ENCODE data around the gene NR4A1. TPM values are rescaled to one million over a fixed set of nuclear protein-coding genes. Genes with fewer than 3 reads are reported as not detected.
A peak's percentile ranks its signal among the peaks of the same experiment; 100 is the strongest.

The NR4A1 gene
- total RNA-seq, 4 donors from 2014 or later = 390 to 1,252 (median 718) TPM

DNA sequence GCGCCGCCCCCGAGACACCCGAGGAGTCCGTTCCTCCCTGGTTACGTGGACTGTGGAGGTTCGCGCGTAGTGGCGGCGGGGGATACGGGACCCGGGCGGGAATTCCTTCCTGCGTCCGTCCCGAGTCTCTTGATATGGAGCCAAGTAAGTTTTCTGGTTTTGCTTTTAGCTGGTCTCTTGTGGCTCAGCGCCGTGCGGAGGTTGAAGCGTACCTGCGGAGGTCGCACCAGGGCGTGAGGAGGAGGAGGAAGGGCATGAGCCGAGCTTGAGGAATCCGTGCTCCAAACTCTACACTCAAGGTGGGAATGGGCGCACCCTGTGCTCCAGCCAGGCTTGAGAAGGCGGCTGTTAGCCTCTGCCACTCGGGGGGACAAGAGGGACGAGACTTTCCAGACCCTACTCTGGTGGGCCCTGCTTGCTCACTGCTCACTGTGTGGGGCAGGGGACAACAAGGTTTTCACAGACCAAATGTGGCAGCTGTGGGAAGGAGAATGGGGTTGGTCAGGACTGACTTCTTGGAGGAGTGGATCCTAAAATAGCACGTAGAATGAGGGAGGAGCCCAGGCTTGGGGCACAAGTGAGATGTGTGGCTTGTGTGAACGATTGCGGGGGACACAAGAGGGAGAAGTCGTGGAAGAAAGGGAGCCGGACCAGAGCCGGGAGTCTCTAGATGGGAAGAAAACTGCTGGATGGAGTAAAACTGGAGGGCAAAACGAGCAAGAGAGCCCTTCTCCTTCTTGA lies 19.1 kb downstream of the NR4A1 start:
- Histone ChIP-seq H3K27ac (peak overlapping the region; percentile 89 to 91 (median 90)), H3K4me1 (peaks cover 0 to 56% (median 20%) of the 10 kb centered on the region in 4 donors), H3K9me3 (no peaks in the 10 kb centered on the region), H3K4me3 (peak overlapping the region; percentile 83 to 98 (median 88)), H3K27me3 (no peaks in the 10 kb centered on the region), H3K36me3 (peaks cover 0 to 31% (median 6%) of the 10 kb centered on the region in 3 donors)
- 2 to 7% methylated on average over 13 to 37 of the region's 37 CpGs for WGBS, 2 donors
- no peak for DNase-seq (ENCODE audit: low spot score in 2 of 2)
- TF ChIP-seq POLR2A (IDR thresholded peaks at IDR 0.05) (no peak), EP300 (IDR thresholded peaks at IDR 0.05) (no peak)
- TF ChIP-seq, protein P1, sequence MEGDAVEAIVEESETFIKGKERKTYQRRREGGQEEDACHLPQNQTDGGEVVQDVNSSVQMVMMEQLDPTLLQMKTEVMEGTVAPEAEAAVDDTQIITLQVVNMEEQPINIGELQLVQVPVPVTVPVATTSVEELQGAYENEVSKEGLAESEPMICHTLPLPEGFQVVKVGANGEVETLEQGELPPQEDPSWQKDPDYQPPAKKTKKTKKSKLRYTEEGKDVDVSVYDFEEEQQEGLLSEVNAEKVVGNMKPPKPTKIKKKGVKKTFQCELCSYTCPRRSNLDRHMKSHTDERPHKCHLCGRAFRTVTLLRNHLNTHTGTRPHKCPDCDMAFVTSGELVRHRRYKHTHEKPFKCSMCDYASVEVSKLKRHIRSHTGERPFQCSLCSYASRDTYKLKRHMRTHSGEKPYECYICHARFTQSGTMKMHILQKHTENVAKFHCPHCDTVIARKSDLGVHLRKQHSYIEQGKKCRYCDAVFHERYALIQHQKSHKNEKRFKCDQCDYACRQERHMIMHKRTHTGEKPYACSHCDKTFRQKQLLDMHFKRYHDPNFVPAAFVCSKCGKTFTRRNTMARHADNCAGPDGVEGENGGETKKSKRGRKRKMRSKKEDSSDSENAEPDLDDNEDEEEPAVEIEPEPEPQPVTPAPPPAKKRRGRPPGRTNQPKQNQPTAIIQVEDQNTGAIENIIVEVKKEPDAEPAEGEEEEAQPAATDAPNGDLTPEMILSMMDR (IDR thresholded peaks at IDR 0.05) = no peak

DNA sequence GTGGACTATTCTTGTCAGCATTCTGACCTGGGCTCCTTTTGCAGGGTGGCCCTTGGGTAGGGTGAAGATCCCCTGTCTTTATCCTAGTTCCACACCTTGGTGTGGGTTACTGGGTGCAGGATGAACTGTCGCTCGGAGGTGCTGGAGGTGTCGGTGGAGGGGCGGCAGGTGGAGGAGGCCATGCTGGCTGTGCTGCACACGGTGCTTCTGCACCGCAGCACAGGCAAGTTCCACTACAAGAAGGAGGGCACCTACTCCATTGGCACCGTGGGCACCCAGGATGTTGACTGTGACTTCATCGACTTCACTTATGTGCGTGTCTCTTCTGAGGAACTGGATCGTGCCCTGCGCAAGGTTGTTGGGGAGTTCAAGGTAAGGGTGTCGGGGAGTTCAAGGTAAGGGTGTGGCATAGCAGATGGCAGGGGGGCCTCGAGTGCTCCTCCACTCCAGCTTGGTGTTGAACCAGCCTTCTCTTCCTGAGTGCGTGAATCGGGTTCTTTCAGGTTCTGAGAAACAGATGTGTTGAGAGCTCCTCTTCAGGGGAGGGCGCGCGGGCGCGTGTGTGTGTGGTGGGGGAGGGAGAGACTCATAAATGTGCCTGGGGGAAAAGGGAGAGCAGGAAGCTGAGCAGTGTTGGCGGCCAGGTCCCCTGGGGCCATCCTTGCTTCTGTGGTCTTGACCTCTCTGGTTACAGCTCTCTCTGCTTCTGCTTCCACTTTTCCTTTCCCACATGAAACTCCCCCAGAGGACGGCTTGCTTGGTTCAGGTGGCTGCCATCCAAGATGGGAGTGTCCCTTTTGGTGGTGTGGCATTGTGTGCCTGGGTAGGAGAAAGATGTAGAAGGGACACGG lies 22.5 kb downstream of the NR4A1 start:
- no peaks in the 10 kb centered on the region for H3K9me3 ChIP-seq
- H3K36me3 ChIP-seq = peaks cover 6 to 65% (median 6%) of the 10 kb centered on the region in 3 donors
- peak overlapping the region in 3 of 4 donors; percentile 14 to 49 (median 29) for H3K27ac ChIP-seq
- TF ChIP-seq EP300 (IDR thresholded peaks at IDR 0.05) (peak in 1 of 2 donors; percentile 16), POLR2A (IDR thresholded peaks at IDR 0.05) (no peak)
- H3K27me3 ChIP-seq = no peaks in the 10 kb centered on the region
- no peak overlapping the region for H3K4me3 ChIP-seq
- DNase-seq (ENCODE audit: low spot score in 2 of 2) = no peak
- peaks cover 0 to 52% (median 18%) of the 10 kb centered on the region in 4 donors for H3K4me1 ChIP-seq
- WGBS, 2 donors = 64 to 75% methylated on average over 22 of the region's 23 CpGs

- Histone ChIP-seq H3K27me3 (no peaks in the 10 kb centered on the region), H3K36me3 (peaks cover 6 to 79% (median 6%) of the 10 kb centered on the region in 3 donors), H3K4me3 (no peak overlapping the region), H3K27ac (peak overlapping the region in 1 of 4 donors; percentile 18), H3K4me1 (peaks cover 0 to 59% (median 17%) of the 10 kb centered on the region in 4 donors), H3K9me3 (no peaks in the 10 kb centered on the region)
- no peak for TF ChIP-seq EP300 (IDR thresholded peaks at IDR 0.05)
- TF ChIP-seq, protein P1 (IDR thresholded peaks at IDR 0.05) = no peak
- WGBS, 2 donors = 79 to 82% methylated on average over 3 of the region's 3 CpGs
- DNase-seq (ENCODE audit: low spot score in 2 of 2) = no peak
These were observed 23.9 kb downstream of the NR4A1 start for GRCh38 chr12:52074971-52075724.

DNA sequence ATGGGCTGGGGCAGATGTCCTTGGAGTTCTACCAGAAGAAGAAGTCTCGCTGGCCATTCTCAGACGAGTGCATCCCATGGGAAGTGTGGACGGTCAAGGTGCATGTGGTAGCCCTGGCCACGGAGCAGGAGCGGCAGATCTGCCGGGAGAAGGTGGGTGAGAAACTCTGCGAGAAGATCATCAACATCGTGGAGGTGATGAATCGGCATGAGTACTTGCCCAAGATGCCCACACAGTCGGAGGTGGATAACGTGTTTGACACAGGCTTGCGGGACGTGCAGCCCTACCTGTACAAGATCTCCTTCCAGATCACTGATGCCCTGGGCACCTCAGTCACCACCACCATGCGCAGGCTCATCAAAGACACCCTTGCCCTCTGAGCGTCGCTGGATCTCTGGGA lies 25.6 kb downstream of the NR4A1 start:
- Histone ChIP-seq H3K4me3 (no peak overlapping the region), H3K9me3 (no peaks in the 10 kb centered on the region), H3K4me1 (peaks cover 0 to 59% (median 20%) of the 10 kb centered on the region in 4 donors), H3K36me3 (peaks cover 6 to 82% (median 6%) of the 10 kb centered on the region in 3 donors), H3K27me3 (no peaks in the 10 kb centered on the region), H3K27ac (no peak overlapping the region)
- peak in 1 of 2 donors; percentile 7 for TF ChIP-seq EP300 (IDR thresholded peaks at IDR 0.05)
- TF ChIP-seq POLR2A (IDR thresholded peaks at IDR 0.05) = no peak
- TF ChIP-seq, protein P1 (IDR thresholded peaks at IDR 0.05) = no peak
- WGBS, 2 donors = 92 to 93% methylated on average over 16 of the region's 16 CpGs
- no peak for DNase-seq (ENCODE audit: low spot score in 2 of 2)

DNA sequence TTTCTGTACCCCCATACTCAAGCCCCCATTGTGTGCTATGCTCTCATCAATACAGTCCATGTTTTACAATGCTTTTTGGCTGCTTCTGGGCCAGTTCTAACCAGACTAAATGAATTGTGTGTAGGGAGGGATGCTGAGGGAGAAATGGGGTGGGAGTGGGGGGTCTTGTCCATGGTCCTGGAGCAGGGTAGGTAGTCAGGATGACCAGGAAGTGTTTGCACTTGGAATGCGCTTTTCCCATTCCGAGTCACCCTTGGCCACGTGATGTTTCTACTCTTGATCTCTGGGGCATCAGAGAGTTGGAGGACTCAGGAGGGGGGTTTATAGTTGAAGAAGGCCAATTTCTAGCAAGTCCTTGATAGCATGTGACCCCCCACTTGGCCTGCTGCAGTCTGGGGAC lies 27.0 kb downstream of the NR4A1 start:
- TF ChIP-seq EP300 (IDR thresholded peaks at IDR 0.05) (no peak), POLR2A (IDR thresholded peaks at IDR 0.05) (no peak)
- Histone ChIP-seq H3K4me1 (peaks cover 0 to 59% (median 34%) of the 10 kb centered on the region in 4 donors), H3K27me3 (no peaks in the 10 kb centered on the region), H3K27ac (peak overlapping the region in 1 of 4 donors; percentile 34), H3K36me3 (peaks cover 6 to 71% (median 6%) of the 10 kb centered on the region in 3 donors), H3K4me3 (no peak overlapping the region), H3K9me3 (no peaks in the 10 kb centered on the region)
- 74 to 85% methylated on average over 3 of the region's 3 CpGs for WGBS, 2 donors
- no peak for DNase-seq (ENCODE audit: low spot score in 2 of 2)
